ENCODE measurements around the gene SIAE. TPM values are rescaled to one million over a fixed set of nuclear protein-coding genes. Genes with fewer than 3 reads are reported as not detected.

Gene SIAE
- total and polyA plus RNA-seq, 8 donors, result 13.3 to 71.5 (median 16.2) TPM

GRCh38 chr11:124648610-124649009 is 24.9 kb downstream of the SIAE start:
- ATAC-seq, result no peak
- TF ChIP-seq CTCF (IDR thresholded peaks at IDR 0.05), result no peak
- Histone ChIP-seq H3K36me3 (peaks cover 0 to 32% of the 10 kb centered on the region in 2 donors), H3K4me3 (no peak overlapping the region), H3K27ac (no peak overlapping the region), H3K27me3 (no peaks in the 10 kb centered on the region), H3K9me3 (no peaks in the 10 kb centered on the region), H3K4me1 (peaks cover 0 to 7% of the 10 kb centered on the region in 2 donors)
- intact Hi-C loops (cut with DNase I), result no loop called here
- no peak for DNase-seq

- no peaks in the 10 kb centered on the region for H3K27me3 ChIP-seq
- peaks cover 0 to 19% of the 10 kb centered on the region in 2 donors for H3K36me3 ChIP-seq
- H3K9me3 ChIP-seq, result no peaks in the 10 kb centered on the region
- no peak for TF ChIP-seq CTCF (IDR thresholded peaks at IDR 0.05)
- ATAC-seq, result no peak
- H3K4me1 ChIP-seq, result peaks cover 0 to 7% of the 10 kb centered on the region in 2 donors
- H3K27ac ChIP-seq, result no peak overlapping the region
- DNase-seq, result no peak
- H3K4me3 ChIP-seq, result no peak overlapping the region
- intact Hi-C loops (cut with DNase I), result no loop called here
Observed at GRCh38 chr11:124646148-124646547, 27.4 kb downstream of the SIAE start.

DNA sequence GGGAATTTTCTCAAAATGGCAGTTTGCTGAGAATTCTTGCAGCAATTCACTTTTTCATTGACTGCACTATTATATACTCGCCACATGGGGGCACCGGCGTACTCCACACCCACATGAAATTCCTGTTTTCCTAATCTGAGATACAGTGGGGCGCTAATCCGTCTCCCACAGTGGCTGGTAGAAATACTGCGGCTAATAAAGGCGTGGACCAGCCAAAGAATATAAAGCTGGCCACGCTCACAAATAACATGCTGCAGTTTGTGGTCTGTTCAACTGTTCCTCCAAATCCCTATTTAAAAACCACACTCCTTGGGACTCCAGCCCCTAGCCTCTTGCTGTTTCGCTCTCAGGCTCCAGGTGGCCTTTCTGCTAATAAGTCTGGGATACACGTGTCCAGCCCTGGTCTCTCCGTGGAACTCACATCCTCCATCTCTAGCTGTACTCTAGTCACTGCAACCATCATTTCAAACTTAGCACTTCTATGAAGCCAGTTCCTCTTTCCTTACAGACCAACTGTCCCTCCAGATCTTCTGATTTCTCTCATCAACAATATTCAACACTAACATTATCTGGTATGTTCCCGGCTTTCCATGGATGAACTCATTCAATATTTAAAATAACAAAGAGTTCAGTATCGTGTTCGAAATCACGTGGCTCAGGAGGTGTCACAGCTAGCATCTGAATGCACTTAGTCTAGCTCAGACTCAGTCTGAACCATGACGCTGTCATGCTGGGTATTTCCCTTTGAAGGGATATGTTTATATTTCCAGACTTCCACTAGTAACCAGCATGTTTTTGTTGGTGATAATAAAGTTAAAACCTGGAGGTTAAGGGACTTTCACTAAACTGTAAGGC is 28.9 kb downstream of the SIAE start:
- H3K27ac ChIP-seq, result no peak overlapping the region
- peaks cover 0 to 19% of the 10 kb centered on the region in 2 donors for H3K36me3 ChIP-seq
- ATAC-seq (peak; percentile 97), DNase-seq (peak in 2 of 4 donors; percentile 56 to 72)
- TF ChIP-seq CTCF (IDR thresholded peaks at IDR 0.05), result peak; percentile 71 to 80
- H3K4me3 ChIP-seq, result no peak overlapping the region
- peaks cover 0 to 7% of the 10 kb centered on the region in 2 donors for H3K4me1 ChIP-seq
- H3K9me3 ChIP-seq, result no peaks in the 10 kb centered on the region
- no peaks in the 10 kb centered on the region for H3K27me3 ChIP-seq
- intact Hi-C loops (cut with DNase I), result no loop called here

- peaks cover 0 to 19% of the 10 kb centered on the region in 2 donors for H3K36me3 ChIP-seq
- TF ChIP-seq CTCF (IDR thresholded peaks at IDR 0.05), result no peak
- no peak for DNase-seq
- peaks cover 0 to 7% of the 10 kb centered on the region in 2 donors for H3K4me1 ChIP-seq
- no peak overlapping the region for H3K27ac ChIP-seq
- H3K27me3 ChIP-seq, result no peaks in the 10 kb centered on the region
- H3K4me3 ChIP-seq, result no peak overlapping the region
- peak; percentile 61 for ATAC-seq
- intact Hi-C loops (cut with DNase I), result no loop called here
- H3K9me3 ChIP-seq, result no peaks in the 10 kb centered on the region
Observed at GRCh38 chr11:124643605-124644425, 29.7 kb downstream of the SIAE start.

Data from left lung (tissue), 10 donors.